Activated T-helper 17 cell treated with anti-CD3 and anti-CD28 coated beads, Interleukin-2, amount 50 U/mL, for 72 hours (primary cell): ENCODE data around the gene EML1. TPM values are rescaled to one million over a fixed set of nuclear protein-coding genes. Genes with fewer than 3 reads are reported as not detected.

Experiments used
- ATAC-seq: fragments of 150-1000 bp; cut with Tn5 transposase; replicated peaks from 2 replicates; pipeline ENCODE4 v1.10.0; 2021; ENCODE audit warnings: mild to moderate bottlenecking, moderate library complexity
- H3K27ac Mint-ChIP-seq: one replicate; pipeline ENCODE4 v1.8.0; 2022; ENCODE audit warnings: mixed read lengths
- H3K27me3 Mint-ChIP-seq: one replicate; pipeline ENCODE4 v1.8.0; 2022; ENCODE audit warnings: mixed read lengths
- H3K36me3 Mint-ChIP-seq: one replicate; pipeline ENCODE4 v1.8.0; 2022; ENCODE audit warnings: low read depth, mild to moderate bottlenecking, mixed read lengths
- H3K4me1 Mint-ChIP-seq: one replicate; pipeline ENCODE4 v1.8.0; 2022; ENCODE audit warnings: mixed read lengths
- H3K4me3 Mint-ChIP-seq: one replicate; pipeline ENCODE4 v1.8.0; 2022; ENCODE audit warnings: mild to moderate bottlenecking, mixed read lengths
- H3K9me3 Mint-ChIP-seq: one replicate; pipeline ENCODE4 v1.8.0; 2022; ENCODE audit warnings: mixed read lengths
- total RNA-seq, 2 donors: library from RNA; stranded (reverse); gene quantifications; one replicate each; pipeline ENCODE4 v1.2.3, GENCODE V29; 2022

EML1 gene
- total RNA-seq, 2 donors from 2014 or later = 0.54 to 3.6 TPM

DNA sequence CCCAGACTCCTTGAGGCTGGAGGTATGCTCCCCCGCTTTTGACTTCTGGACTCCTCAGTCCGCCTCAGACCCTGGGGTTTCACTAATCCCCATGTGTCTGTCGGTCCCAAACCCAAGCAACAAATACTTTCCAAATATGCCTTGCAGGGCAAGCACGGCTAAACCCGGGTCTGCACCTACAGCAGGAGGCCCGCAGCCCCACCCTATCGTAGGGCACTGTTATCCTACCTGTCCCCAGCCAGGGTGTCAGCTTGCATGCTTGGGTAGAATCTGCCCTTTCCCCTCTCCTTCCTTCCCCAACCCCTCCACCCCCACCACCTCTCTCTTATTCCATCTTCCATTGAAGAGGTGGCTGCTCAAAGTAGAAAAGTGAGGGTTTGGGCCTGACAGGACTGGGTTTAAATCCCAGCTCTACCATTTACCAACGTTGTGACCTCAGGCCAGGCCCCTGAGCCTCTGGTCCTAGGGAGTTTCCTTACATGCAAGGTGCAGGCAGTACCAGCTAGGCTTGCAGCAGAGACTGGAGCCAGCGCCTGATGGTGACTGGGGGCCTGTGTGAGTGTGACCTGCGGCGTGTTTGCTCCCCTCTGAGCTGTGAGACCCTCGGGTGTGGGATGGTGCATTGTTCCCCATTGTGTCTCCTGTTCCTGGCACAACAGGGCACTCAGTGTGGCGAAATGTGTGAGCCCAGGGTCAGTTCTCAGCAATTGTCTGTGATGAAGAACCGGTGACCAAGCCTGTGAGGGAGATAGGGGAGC is 11.2 kb upstream of the EML1 start:
- ATAC-seq = no peak
- H3K9me3 Mint-ChIP-seq = peaks cover 8% of the 10 kb centered on the region
- no peaks in the 10 kb centered on the region for H3K4me1 Mint-ChIP-seq
- no peak overlapping the region for H3K27ac Mint-ChIP-seq
- peaks cover 35% of the 10 kb centered on the region for H3K27me3 Mint-ChIP-seq
- no peak overlapping the region for H3K4me3 Mint-ChIP-seq
- no peaks in the 10 kb centered on the region for H3K36me3 Mint-ChIP-seq

DNA sequence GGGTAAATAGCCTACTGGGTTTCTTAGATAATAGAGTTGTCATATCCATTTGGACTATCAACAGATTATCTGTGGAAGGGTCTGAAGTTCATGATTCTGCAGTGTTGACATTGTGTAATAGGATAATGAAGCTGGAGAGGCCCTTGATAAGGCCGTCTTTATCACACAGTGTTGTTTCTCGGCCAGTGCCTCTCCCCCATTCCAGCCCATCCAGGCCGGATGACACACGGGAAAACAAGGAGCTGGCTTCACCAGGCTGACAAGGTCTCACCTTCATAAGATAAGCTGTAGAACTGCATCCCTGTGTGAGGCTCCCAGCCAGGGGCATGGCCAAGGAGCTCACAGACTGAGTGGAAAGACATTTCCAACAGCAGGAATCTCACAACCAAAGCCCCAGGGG is 8.7 kb upstream of the EML1 start:
- H3K4me1 Mint-ChIP-seq = no peaks in the 10 kb centered on the region
- H3K27me3 Mint-ChIP-seq = peaks cover 17% of the 10 kb centered on the region

GRCh38 chr14:99785426-99785825 is 7.8 kb upstream of the EML1 start:
- ATAC-seq = no peak
- H3K27me3 Mint-ChIP-seq = peaks cover 11% of the 10 kb centered on the region
- H3K4me3 Mint-ChIP-seq = no peak overlapping the region
- H3K27ac Mint-ChIP-seq = no peak overlapping the region
- no peaks in the 10 kb centered on the region for H3K4me1 Mint-ChIP-seq
- H3K9me3 Mint-ChIP-seq = no peaks in the 10 kb centered on the region
- no peaks in the 10 kb centered on the region for H3K36me3 Mint-ChIP-seq

More for the DNA sequence above, 8.7 kb upstream of the EML1 start:
- no peak overlapping the region for H3K4me3 Mint-ChIP-seq
- ATAC-seq = no peak
- H3K27ac Mint-ChIP-seq = no peak overlapping the region
- no peaks in the 10 kb centered on the region for H3K36me3 Mint-ChIP-seq
- peaks cover under 1% of the 10 kb centered on the region for H3K9me3 Mint-ChIP-seq

- Mint-ChIP-seq H3K4me3 (no peak overlapping the region), H3K27me3 (peaks cover 3% of the 10 kb centered on the region), H3K27ac (no peak overlapping the region), H3K9me3 (no peaks in the 10 kb centered on the region), H3K4me1 (no peaks in the 10 kb centered on the region), H3K36me3 (no peaks in the 10 kb centered on the region)
- no peak for ATAC-seq
Observed at GRCh38 chr14:99786511-99786989, 6.7 kb upstream of the EML1 start.

- Mint-ChIP-seq H3K27me3 (no peaks in the 10 kb centered on the region), H3K4me1 (peaks cover 4% of the 10 kb centered on the region), H3K27ac (no peak overlapping the region), H3K4me3 (no peak overlapping the region), H3K9me3 (no peaks in the 10 kb centered on the region), H3K36me3 (no peaks in the 10 kb centered on the region)
- no peak for ATAC-seq
Observed at GRCh38 chr14:99788713-99789112, 4.5 kb upstream of the EML1 start.

DNA sequence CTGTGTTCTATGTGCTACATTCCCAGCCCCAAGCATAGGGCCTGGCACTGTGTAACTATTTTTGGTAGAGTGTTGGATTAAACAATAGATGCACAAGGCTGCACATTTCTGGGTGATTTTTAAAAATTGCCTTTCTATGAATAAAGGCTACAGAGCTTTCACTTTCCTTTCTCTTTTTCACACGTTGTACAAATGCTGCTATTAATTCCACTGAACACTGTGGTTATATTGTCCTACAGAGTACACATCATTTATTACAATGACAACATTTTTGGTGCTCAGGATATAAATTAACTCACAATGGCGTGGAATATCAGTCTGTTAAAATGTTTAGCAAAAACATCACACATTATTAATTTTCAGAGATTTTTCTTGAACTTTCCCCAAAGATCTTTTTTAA is 3.6 kb upstream of the EML1 start:
- Mint-ChIP-seq H3K27ac (no peak overlapping the region), H3K4me3 (no peak overlapping the region), H3K9me3 (no peaks in the 10 kb centered on the region), H3K27me3 (no peaks in the 10 kb centered on the region), H3K36me3 (no peaks in the 10 kb centered on the region), H3K4me1 (peaks cover 4% of the 10 kb centered on the region)
- ATAC-seq = no peak

DNA sequence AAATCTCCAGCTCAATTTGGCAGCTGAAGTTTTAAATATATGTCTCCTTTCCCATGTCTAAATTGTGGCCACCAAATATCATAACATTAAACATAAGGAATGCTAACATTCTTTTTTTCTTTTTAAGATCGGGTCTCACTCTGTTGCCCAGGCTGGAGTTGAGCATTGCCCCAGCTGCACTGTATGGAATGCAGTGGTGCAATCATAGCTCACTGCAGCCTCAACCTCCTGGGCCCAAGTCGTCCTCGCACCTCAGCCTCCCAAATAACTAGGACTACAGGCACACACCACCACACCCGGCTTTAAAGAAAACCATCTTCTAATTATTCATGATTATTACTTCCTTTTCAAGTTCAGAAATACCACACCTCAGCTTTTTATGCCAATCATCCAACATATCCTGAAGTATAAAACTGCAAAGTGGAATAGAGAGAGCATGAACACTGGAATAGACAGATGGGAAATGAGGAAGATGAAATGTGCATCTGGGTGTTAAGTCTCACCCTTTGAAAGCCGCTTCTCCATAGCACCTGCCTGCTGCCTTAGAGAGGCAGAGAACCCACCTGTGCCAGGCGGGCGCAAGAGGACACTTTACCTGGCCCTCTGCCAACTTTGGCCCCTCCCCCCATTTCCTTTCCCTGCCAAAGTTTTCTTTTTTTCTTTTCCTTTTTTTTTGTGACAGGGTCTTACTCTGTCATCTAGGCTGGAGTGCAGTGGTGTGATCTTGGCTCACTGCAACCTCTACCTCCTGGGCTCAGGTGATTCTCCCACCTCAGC is 2.8 kb upstream of the EML1 start:
- H3K27me3 Mint-ChIP-seq = no peaks in the 10 kb centered on the region
- H3K4me1 Mint-ChIP-seq = peaks cover 4% of the 10 kb centered on the region
- no peak for ATAC-seq
- H3K9me3 Mint-ChIP-seq = no peaks in the 10 kb centered on the region
- H3K27ac Mint-ChIP-seq = no peak overlapping the region
- no peaks in the 10 kb centered on the region for H3K36me3 Mint-ChIP-seq
- no peak overlapping the region for H3K4me3 Mint-ChIP-seq

DNA sequence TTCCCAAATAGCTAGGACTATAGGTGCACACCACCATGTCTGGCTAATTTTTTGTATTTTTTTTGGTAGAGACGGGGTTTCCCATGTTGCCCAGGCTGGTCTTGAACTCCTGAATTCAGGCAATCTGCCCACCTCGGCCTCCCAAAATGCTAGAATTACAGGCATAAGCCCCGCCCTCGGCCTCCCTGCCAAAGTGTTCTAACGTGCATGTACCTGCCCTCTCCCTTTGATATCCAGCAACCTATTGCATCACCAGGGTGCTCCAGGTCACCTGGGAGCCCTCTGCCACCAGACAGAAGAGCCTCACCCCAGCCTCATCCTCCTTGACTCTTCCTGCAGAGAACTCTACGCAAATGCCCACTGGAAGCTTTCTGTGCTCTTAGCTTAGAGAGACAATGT is 2.2 kb upstream of the EML1 start:
- Mint-ChIP-seq H3K9me3 (no peaks in the 10 kb centered on the region), H3K4me1 (peaks cover 4% of the 10 kb centered on the region), H3K4me3 (no peak overlapping the region), H3K27me3 (no peaks in the 10 kb centered on the region), H3K27ac (no peak overlapping the region), H3K36me3 (no peaks in the 10 kb centered on the region)
- ATAC-seq = no peak

- peaks cover 4% of the 10 kb centered on the region for H3K4me1 Mint-ChIP-seq
- no peaks in the 10 kb centered on the region for H3K36me3 Mint-ChIP-seq
- H3K27ac Mint-ChIP-seq = no peak overlapping the region
- no peak overlapping the region for H3K4me3 Mint-ChIP-seq
- H3K9me3 Mint-ChIP-seq = no peaks in the 10 kb centered on the region
- H3K27me3 Mint-ChIP-seq = no peaks in the 10 kb centered on the region
- ATAC-seq = no peak
Observed at GRCh38 chr14:99791476-99792209, 1.6 kb upstream of the EML1 start.

GRCh38 chr14:99792210-99792535 is 1.0 kb upstream of the EML1 start:
- Mint-ChIP-seq H3K27ac (peak overlapping the region; percentile 18), H3K9me3 (no peaks in the 10 kb centered on the region), H3K27me3 (peaks cover 2% of the 10 kb centered on the region), H3K36me3 (no peaks in the 10 kb centered on the region), H3K4me3 (peak overlapping the region; percentile 46), H3K4me1 (peaks cover 4% of the 10 kb centered on the region)
- no peak for ATAC-seq

- Mint-ChIP-seq H3K4me3 (peak overlapping the region; percentile 46), H3K27ac (peak overlapping the region; percentile 18), H3K36me3 (no peaks in the 10 kb centered on the region), H3K4me1 (peaks cover 4% of the 10 kb centered on the region), H3K27me3 (peaks cover 4% of the 10 kb centered on the region), H3K9me3 (no peaks in the 10 kb centered on the region)
- ATAC-seq = no peak
Observed at GRCh38 chr14:99792551-99793212, 531 bp upstream of the EML1 start.

DNA sequence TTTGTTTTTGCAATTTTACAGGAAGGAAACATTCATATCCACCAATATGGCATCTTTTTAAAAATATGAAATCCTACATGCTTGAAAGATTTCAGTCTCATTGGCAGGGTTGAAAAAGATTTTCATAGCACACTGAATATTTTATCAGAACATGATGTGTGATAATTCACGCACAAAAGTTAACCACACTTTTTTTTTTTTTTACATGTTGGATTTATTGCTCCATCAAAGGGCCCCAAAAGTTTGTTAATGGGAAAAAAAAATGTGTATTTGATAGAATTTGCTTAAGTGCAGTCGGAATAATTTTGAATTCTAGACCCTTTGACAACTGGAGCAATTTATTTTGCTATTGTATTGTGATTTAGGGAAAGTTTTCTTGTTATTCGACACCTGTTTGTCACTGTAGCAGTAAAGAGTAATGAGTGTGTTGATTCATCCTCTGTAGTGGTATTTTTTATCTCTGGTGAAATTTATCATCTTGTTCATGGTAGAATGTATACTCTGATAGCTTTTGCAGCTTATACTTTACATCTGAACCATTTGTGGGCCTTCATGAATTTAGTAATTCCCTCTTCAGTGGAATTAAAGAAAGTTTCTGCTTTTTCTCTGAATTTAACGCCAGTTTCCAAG is 1.1 kb downstream of the EML1 start:
- H3K27me3 Mint-ChIP-seq = peaks cover 4% of the 10 kb centered on the region
- ATAC-seq = no peak
- H3K4me3 Mint-ChIP-seq = peak overlapping the region; percentile 51
- H3K27ac Mint-ChIP-seq = no peak overlapping the region
- H3K36me3 Mint-ChIP-seq = no peaks in the 10 kb centered on the region
- H3K9me3 Mint-ChIP-seq = no peaks in the 10 kb centered on the region
- H3K4me1 Mint-ChIP-seq = peaks cover 4% of the 10 kb centered on the region

DNA sequence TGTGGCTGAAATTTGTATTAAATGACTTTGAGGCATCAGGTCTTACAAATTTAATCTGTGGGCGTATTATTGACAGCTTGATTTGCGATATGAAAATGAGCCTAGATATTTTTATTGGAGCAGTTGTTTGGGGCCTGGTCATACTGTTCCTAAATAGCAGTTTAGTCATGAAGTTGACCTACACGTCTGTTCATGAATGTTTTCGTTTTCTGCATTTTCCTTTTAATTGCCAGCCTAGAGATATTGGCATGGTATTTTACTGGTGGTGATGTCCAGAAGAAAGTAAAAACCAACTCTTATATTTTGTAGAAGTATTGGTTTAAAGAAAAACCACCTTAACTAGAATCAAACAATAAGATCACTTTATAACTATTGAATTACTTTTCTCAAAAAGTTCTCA is 1.8 kb downstream of the EML1 start:
- Mint-ChIP-seq H3K4me3 (peak overlapping the region; percentile 51), H3K27me3 (peaks cover 4% of the 10 kb centered on the region), H3K9me3 (no peaks in the 10 kb centered on the region), H3K4me1 (peaks cover 4% of the 10 kb centered on the region), H3K27ac (no peak overlapping the region), H3K36me3 (no peaks in the 10 kb centered on the region)
- no peak for ATAC-seq

DNA sequence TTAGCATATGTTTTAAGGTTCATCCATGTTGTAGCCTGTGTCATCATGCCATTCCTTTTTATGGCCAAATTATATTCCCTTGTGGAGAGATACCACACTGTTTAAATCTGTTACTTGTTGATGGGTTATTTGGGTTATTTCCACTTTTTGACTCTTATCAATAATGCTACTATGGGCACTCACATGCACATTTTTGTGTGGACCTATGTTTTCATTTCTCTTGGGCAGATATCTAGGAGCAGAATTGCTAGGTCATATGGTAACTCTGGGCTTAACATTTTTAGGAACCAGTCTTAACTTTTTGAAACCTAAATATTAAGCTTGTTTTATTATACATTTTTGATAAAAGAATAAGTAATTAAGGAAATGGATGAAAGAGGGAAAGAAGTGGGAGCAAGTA is 4.0 kb downstream of the EML1 start:
- no peak for ATAC-seq
- no peak overlapping the region for H3K4me3 Mint-ChIP-seq

More for the DNA sequence above, 4.0 kb downstream of the EML1 start:
- H3K4me1 Mint-ChIP-seq = no peaks in the 10 kb centered on the region
- H3K27me3 Mint-ChIP-seq = peaks cover 12% of the 10 kb centered on the region
- no peaks in the 10 kb centered on the region for H3K9me3 Mint-ChIP-seq
- no peaks in the 10 kb centered on the region for H3K36me3 Mint-ChIP-seq
- no peak overlapping the region for H3K27ac Mint-ChIP-seq
